Measurements from ENCODE around the gene CNTNAP5. TPM values are rescaled to one million over a fixed set of nuclear protein-coding genes. Genes with fewer than 3 reads are reported as not detected.
A peak's percentile ranks its signal among the peaks of the same experiment; 100 is the strongest.

The CNTNAP5 gene
- total RNA-seq, 1 donor from 2014 or later: not detected

GRCh38 chr2:124796647-124797046 lies 771.6 kb downstream of the CNTNAP5 start:
- H3K9me3 ChIP-seq: no peaks in the 10 kb centered on the region
- no peaks in the 10 kb centered on the region for H3K27me3 ChIP-seq (ENCODE audit: low read depth)
- H3K36me3 ChIP-seq: no peaks in the 10 kb centered on the region
- DNase-seq: no peak
- no peak overlapping the region for H3K4me3 ChIP-seq
- H3K27ac ChIP-seq: no peak overlapping the region
- H3K4me1 ChIP-seq: no peaks in the 10 kb centered on the region
- TF ChIP-seq CTCF (IDR thresholded peaks at IDR 0.05): no peak
- ATAC-seq: no peak
- intact Hi-C loops (cut with DNase I): no loop called here

GRCh38 chr2:124797049-124797448 lies 772.0 kb downstream of the CNTNAP5 start:
- Histone ChIP-seq H3K36me3 (no peaks in the 10 kb centered on the region), H3K4me1 (no peaks in the 10 kb centered on the region), H3K27ac (no peak overlapping the region), H3K4me3 (no peak overlapping the region), H3K9me3 (no peaks in the 10 kb centered on the region), H3K27me3 (ENCODE audit: low read depth) (no peaks in the 10 kb centered on the region)
- intact Hi-C loops (cut with DNase I): no loop called here
- no peak for ATAC-seq
- no peak for DNase-seq
- TF ChIP-seq CTCF (IDR thresholded peaks at IDR 0.05): no peak

- no peak for TF ChIP-seq CTCF (IDR thresholded peaks at IDR 0.05)
- no peak overlapping the region for H3K27ac ChIP-seq
- ATAC-seq: no peak
- no peaks in the 10 kb centered on the region for H3K27me3 ChIP-seq (ENCODE audit: low read depth)
- H3K9me3 ChIP-seq: no peaks in the 10 kb centered on the region
- H3K4me3 ChIP-seq: no peak overlapping the region
- H3K36me3 ChIP-seq: no peaks in the 10 kb centered on the region
- intact Hi-C loops (cut with DNase I): no loop called here
- DNase-seq: no peak
- H3K4me1 ChIP-seq: no peaks in the 10 kb centered on the region
Measured at GRCh38 chr2:124798551-124798950, 773.5 kb downstream of the CNTNAP5 start.

- H3K36me3 ChIP-seq: no peaks in the 10 kb centered on the region
- peak; percentile 53 to 63 for ATAC-seq
- DNase-seq: no peak
- no peaks in the 10 kb centered on the region for H3K4me1 ChIP-seq
- peak; percentile 56 for TF ChIP-seq CTCF (IDR thresholded peaks at IDR 0.05)
- H3K27me3 ChIP-seq (ENCODE audit: low read depth): no peaks in the 10 kb centered on the region
- no peak overlapping the region for H3K27ac ChIP-seq
- H3K4me3 ChIP-seq: no peak overlapping the region
- intact Hi-C loops (cut with DNase I): no loop called here
- H3K9me3 ChIP-seq: no peaks in the 10 kb centered on the region
Measured at GRCh38 chr2:124804014-124804940, 779.2 kb downstream of the CNTNAP5 start.

- intact Hi-C loops (cut with DNase I): no loop called here
- no peaks in the 10 kb centered on the region for H3K4me1 ChIP-seq
- no peak overlapping the region for H3K27ac ChIP-seq
- DNase-seq: no peak
- TF ChIP-seq CTCF (IDR thresholded peaks at IDR 0.05): no peak
- no peak for ATAC-seq
- H3K9me3 ChIP-seq: no peaks in the 10 kb centered on the region
- no peaks in the 10 kb centered on the region for H3K36me3 ChIP-seq
- H3K27me3 ChIP-seq (ENCODE audit: low read depth): no peaks in the 10 kb centered on the region
- no peak overlapping the region for H3K4me3 ChIP-seq
Measured at GRCh38 chr2:124805060-124805459, 780.0 kb downstream of the CNTNAP5 start.
